ENCODE measurements around the gene TTC23L.

TTC23L gene

GRCh38 chr5:34833090-34833489 lies 5.9 kb upstream of the TTC23L start:
- no peak for DNase-seq (ENCODE audit: low read depth, low spot score)

- peak; percentile 20 for DNase-seq (ENCODE audit: low read depth, low spot score)
These were observed 4.8 kb upstream of the TTC23L start for GRCh38 chr5:34833976-34834793.

- no peak for DNase-seq (ENCODE audit: low read depth, low spot score)
These were observed 4.2 kb upstream of the TTC23L start for GRCh38 chr5:34834794-34835089.

DNA sequence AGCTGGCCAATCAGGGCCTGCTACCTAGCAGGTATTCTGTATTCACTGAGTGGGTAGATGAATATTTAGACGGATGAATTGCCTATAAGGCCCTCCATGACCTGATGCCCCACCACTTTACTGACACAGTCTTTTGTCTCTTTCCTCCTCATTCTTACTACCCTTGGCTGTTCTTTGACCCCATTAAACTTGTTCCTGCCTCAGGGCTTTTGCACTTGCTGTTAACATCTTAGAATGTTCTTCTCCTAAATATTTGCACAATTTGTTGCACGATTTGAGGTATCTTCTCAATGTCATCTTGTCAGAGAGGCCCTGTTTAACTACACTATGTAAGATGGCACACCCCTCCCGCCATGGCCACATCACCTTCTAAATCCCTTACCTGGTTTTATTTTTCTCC lies 3.3 kb upstream of the TTC23L start:
- DNase-seq (ENCODE audit: low read depth, low spot score): no peak

- no peak for DNase-seq (ENCODE audit: low read depth, low spot score)
These were observed 2.9 kb downstream of the TTC23L start for GRCh38 chr5:34841816-34842215.

- no peak for DNase-seq (ENCODE audit: low read depth, low spot score)
These were observed 3.6 kb downstream of the TTC23L start for GRCh38 chr5:34842554-34842953.

DNA sequence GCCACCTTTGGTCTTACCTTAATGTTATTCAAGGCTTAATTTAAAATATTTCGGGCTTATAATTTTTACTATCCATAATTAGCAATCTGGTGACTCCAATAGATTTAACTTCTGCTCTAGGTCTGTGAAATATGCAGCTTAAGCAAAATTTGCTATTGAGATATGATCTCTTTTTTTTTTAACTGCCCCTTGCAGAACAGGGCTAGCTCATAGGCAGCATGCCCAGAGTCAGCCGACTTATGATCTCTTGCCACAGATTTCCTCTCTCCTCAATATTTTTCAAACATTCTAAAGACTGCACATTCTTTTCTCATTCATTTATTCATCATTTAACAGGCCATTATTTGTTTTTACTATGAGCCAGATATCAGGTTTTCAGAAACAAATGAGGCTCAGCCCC lies 4.5 kb downstream of the TTC23L start:
- DNase-seq (ENCODE audit: low read depth, low spot score): no peak

- no peak for DNase-seq (ENCODE audit: low read depth, low spot score)
These were observed 5.1 kb downstream of the TTC23L start for GRCh38 chr5:34844106-34844505.

- no peak for DNase-seq (ENCODE audit: low read depth, low spot score)
These were observed 6.0 kb downstream of the TTC23L start for GRCh38 chr5:34844999-34845398.

- DNase-seq (ENCODE audit: low read depth, low spot score): no peak
These were observed 8.1 kb downstream of the TTC23L start for GRCh38 chr5:34847056-34847455.

GRCh38 chr5:34847552-34847951 lies 8.6 kb downstream of the TTC23L start:
- DNase-seq (ENCODE audit: low read depth, low spot score): no peak

DNA sequence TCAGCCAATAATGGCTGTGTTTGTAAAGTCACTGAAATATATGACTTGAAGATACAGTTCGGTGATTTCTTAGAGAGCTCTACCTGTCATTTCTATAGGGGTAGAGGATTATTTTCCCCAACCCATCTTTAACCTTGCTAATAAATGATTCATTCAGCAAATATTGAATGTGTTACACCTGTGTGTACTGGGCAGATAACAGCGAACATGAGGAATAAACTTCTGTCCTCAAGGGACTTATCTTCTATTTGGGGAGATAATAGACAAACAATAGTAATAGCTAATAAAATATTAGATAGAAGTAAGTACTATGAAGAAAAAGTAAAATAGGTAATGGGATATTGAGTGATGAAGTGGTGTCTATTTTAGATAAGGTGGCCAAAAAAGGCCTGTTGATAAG lies 9.3 kb downstream of the TTC23L start:
- no peak for DNase-seq (ENCODE audit: low read depth, low spot score)

DNA sequence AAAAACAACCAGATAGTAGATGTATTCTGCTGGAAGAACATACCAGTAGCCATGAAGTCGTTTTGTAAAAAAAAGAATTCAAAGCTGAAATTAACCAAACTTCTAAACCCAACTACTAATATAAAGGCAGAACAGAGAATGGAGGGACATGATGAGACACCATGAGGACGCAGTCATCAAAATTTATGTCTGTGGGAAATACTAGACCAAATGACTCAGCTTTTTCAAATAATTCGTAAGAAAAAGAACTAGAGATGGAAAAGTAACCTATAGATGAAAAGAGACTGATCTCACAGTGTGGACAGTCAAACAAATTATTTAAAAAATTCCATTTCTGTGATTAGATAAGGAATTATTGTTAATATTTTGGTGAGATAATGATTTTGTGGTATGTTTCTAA lies 10.3 kb downstream of the TTC23L start:
- DNase-seq (ENCODE audit: low read depth, low spot score): no peak

GRCh38 chr5:34854459-34855174 lies 15.7 kb downstream of the TTC23L start:
- DNase-seq (ENCODE audit: low read depth, low spot score): no peak

GRCh38 chr5:34857161-34857560 lies 18.2 kb downstream of the TTC23L start:
- DNase-seq (ENCODE audit: low read depth, low spot score): no peak

- no peak for DNase-seq (ENCODE audit: low read depth, low spot score)
These were observed 18.9 kb downstream of the TTC23L start for GRCh38 chr5:34857894-34858293.

DNA sequence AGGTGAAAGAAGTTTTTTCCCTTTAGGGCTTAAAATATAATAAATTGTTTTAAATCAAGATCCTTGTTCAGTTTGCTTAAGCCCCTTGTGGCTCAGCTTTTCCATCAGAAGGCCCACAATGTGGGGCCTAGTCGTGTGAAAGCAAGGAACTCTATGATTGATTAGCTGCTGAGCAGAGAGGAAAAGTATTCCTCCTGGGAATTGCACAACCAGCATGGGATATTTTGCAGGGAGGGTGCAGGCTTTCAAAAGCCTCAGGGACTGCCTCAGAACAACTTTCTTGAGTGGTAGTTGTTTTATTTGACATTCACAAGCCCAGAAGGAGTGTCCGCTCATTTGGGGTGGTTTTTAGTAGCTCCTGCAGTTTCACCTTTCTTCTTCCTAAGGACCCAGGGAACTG lies 19.8 kb downstream of the TTC23L start:
- no peak for DNase-seq (ENCODE audit: low read depth, low spot score)

DNA sequence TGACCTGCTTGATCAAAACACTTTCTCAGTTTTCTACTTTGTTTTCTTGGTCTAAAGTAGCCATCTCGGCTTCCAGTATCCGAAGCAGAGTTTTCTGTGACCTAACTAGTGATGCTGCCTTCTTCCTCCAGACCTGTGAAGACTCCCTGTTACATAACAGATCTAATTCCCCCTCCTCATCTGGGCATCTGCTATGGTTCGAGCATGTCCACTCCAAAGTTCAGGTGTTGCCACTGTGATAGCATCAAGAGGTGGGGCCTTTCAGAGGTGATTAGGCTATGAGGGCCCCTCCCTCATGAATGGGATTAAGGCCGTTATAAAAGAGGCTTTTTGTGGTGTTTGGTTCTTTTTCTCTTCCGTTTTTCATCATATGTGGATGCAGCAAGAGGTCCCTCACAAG lies 20.3 kb downstream of the TTC23L start:
- DNase-seq (ENCODE audit: low read depth, low spot score): no peak

GRCh38 chr5:34863946-34864345 lies 25.0 kb downstream of the TTC23L start:
- DNase-seq (ENCODE audit: low read depth, low spot score): peak; percentile 79

- no peak for DNase-seq (ENCODE audit: low read depth, low spot score)
These were observed 26.1 kb downstream of the TTC23L start for GRCh38 chr5:34865091-34865490.

GRCh38 chr5:34866989-34867471 lies 28.1 kb downstream of the TTC23L start:
- no peak for DNase-seq (ENCODE audit: low read depth, low spot score)

- no peak for DNase-seq (ENCODE audit: low read depth, low spot score)
These were observed 28.7 kb downstream of the TTC23L start for GRCh38 chr5:34867660-34868059.

DNA sequence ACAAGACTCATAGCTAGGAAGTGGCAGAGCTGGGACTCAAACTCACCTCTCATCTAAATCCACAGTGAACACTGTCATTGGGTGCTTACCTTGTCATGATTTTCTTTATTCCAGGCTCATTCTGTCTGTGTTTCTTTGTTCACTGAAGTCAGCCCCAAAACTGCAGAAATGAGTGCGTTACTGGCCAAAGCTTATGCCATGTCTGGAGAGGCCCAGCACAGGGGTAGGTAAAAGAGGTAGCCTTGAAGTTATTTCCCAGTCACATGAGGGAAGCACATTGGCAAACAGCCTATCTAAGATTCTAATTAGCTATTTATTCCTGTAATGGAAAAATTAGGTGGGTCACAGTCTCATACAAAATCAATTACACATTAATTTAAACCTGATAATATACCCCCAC lies 29.8 kb downstream of the TTC23L start:
- DNase-seq (ENCODE audit: low read depth, low spot score): no peak
